GM12878 (cell line): Measurements from ENCODE around the gene CTNNA3. TPM values are rescaled to one million over a fixed set of nuclear protein-coding genes. Genes with fewer than 3 reads are reported as not detected.

ENCODE experiments used
- ATAC-seq: fragments of 200-7000 bp; cut with Tn5 transposase; 3 replicates; pipeline ENCODE4 v1.9.1; 2020; ENCODE audit warnings: mild to moderate bottlenecking, moderate library complexity
- BruUV-seq: library from RNA; stranded (reverse); fragments of 400-500 nt; replicated peaks from 2 replicates; lab custom pipeline; 2021; lab: Mats Ljungman, UMichigan
- CTCF ChIA-PET: fragments of 300-600 bp; sonication (Branson Sonifier 250); formaldehyde crosslinking; extraction: SDS; loops from one replicate; lab custom pipeline; 2021; ENCODE audit warnings: inconsistent platforms; lab: Yijun Ruan, JAX
- POLR2A ChIA-PET: fragments of 350-600 bp; formaldehyde crosslinking; extraction: SDS; loops from one replicate; lab custom pipeline; 2021; ENCODE audit warnings: inconsistent platforms; lab: Charles Lee
- RAD21 ChIA-PET: fragments of 300-600 bp; sonication (Branson Sonifier 250); formaldehyde crosslinking; loops from one replicate; lab custom pipeline; 2023; ENCODE audit warnings: antibody characterized with exemption; ENCODE audit not compliant: unreplicated experiment; lab: Charles Lee
- SMC1A ChIA-PET: fragments of 300-600 bp; sonication (Branson Sonifier 250); formaldehyde crosslinking; loops from one replicate; lab custom pipeline; 2023; ENCODE audit not compliant: unreplicated experiment, uncharacterized antibody; lab: Charles Lee
- DNase-seq: peaks from one replicate; pipeline ENCODE4 v3.0.0-alpha.2; 2011; ENCODE audit warnings: low read depth, low spot score
- FAIRE-seq: peaks from 3 replicates; lab custom pipeline; 2011; peaks lifted over from hg19 to GRCh38; lab: Jason Lieb, UNC
- H2AFZ ChIP-seq: 2 replicates; pipeline ENCODE4 v1.6.0; 2011; ENCODE audit warnings: low read depth, low read length, control low read depth; ENCODE audit not compliant: control insufficient read depth
- H3K27ac ChIP-seq: 2 replicates; pipeline ENCODE4 v1.5.1; 2011; ENCODE audit warnings: control low read depth; ENCODE audit not compliant: control insufficient read depth, insufficient read depth
- H3K27me3 ChIP-seq, 2 experiments: replicated peaks in 1 of 2; 2 replicates each; pipeline versions ENCODE4 v1.6.0 to v1.6.1; 2011; ENCODE audit warnings: low read length in 1 of 2; ENCODE audit not compliant: control insufficient read depth in 2 of 2, insufficient read depth in 2 of 2
- H3K36me3 ChIP-seq, 2 experiments: 2 replicates each; pipeline ENCODE4 v1.5.1; 2011; ENCODE audit warnings: low read length in 1 of 2; ENCODE audit not compliant: control insufficient read depth in 2 of 2, insufficient read depth in 2 of 2
- H3K4me1 ChIP-seq: 2 replicates; pipeline ENCODE4 v1.6.1; 2011; ENCODE audit warnings: mild to moderate bottlenecking, low read length, moderate library complexity, mixed read lengths; ENCODE audit not compliant: control insufficient read depth, insufficient read depth
- H3K4me2 ChIP-seq: 2 replicates; pipeline ENCODE4 v1.6.0; 2011; ENCODE audit warnings: control low read depth; ENCODE audit not compliant: control insufficient read depth, insufficient read depth
- H3K4me3 ChIP-seq: fragments of 200-600 bp; sonication (generic); 2 replicates; pipeline ENCODE4 v1.5.1; 2016
- H3K79me2 ChIP-seq: 2 replicates; pipeline ENCODE4 v1.6.0; 2011; ENCODE audit warnings: low read length; ENCODE audit not compliant: control insufficient read depth, insufficient read depth
- H3K9ac ChIP-seq: 2 replicates; pipeline ENCODE4 v1.8.0; 2011; ENCODE audit warnings: low read length, control low read depth, mixed read lengths; ENCODE audit not compliant: control insufficient read depth, insufficient read depth
- H3K9me3 ChIP-seq: replicated peaks from 3 replicates; pipeline ENCODE4 v1.5.1; 2011; ENCODE audit warnings: mild to moderate bottlenecking, low read length; ENCODE audit not compliant: control insufficient read depth, insufficient read depth
- H4K20me1 ChIP-seq: 2 replicates; pipeline ENCODE4 v1.6.0; 2011; ENCODE audit not compliant: control insufficient read depth, insufficient read depth
- FOXM1 ChIP-seq: IDR thresholded peaks from 2 replicates; pipeline ENCODE4 v1.6.1; 2012; ENCODE audit warnings: low read depth, mild to moderate bottlenecking, inconsistent platforms, low read length, moderate library complexity
- GABPA ChIP-seq: IDR thresholded peaks from 2 replicates; pipeline ENCODE4 v1.6.1; 2014; ENCODE audit warnings: antibody characterized with exemption, low read depth, mild to moderate bottlenecking, inconsistent platforms
- POLR2A ChIP-seq: IDR thresholded peaks from 2 replicates; pipeline ENCODE4 v1.6.1; 2011; ENCODE audit warnings: low read depth, mild to moderate bottlenecking, low read length
- POLR2AphosphoS5 ChIP-seq: IDR thresholded peaks from 2 replicates; pipeline ENCODE4 v1.6.1; 2011; ENCODE audit warnings: mild to moderate bottlenecking, low read length, inconsistent platforms
- POU2F2 ChIP-seq: IDR thresholded peaks from 3 replicates; pipeline ENCODE4 v1.6.1; 2011; ENCODE audit warnings: low read depth, mild to moderate bottlenecking, low read length, borderline replicate concordance
- RAD21 ChIP-seq: IDR thresholded peaks from 2 replicates; pipeline ENCODE4 v1.6.1; 2011; ENCODE audit warnings: mild to moderate bottlenecking, low read depth, low read length, moderate library complexity; ENCODE audit not compliant: insufficient read depth
- RCOR1 ChIP-seq: conservative IDR thresholded peaks from 2 replicates; pipeline ENCODE4 v1.6.1; 2012; ENCODE audit warnings: low read depth, low read length, improper control_type of control experiment
- SMAD1 ChIP-seq: fragments of 450-650 bp; IDR thresholded peaks from 2 replicates; pipeline ENCODE4 v1.6.1; 2018; ENCODE audit warnings: mild to moderate bottlenecking, low read depth; ENCODE audit not compliant: partially characterized antibody
- SUPT20H ChIP-seq: IDR thresholded peaks from 2 replicates; pipeline ENCODE4 v1.6.1; 2011; ENCODE audit warnings: low read depth, mild to moderate bottlenecking, low read length, moderate library complexity, borderline replicate concordance; ENCODE audit not compliant: control insufficient read depth
- ZNF622 ChIP-seq: fragments of 450-650 bp; IDR thresholded peaks from 2 replicates; pipeline ENCODE4 v1.6.1; 2017; ENCODE audit warnings: mild to moderate bottlenecking, inconsistent platforms
- WGBS: methylation state at CpG from one replicate; pipeline ENCODE4 v1.1.6; 2016; ENCODE audit warnings: low lambda C conversion rate; ENCODE audit not compliant: insufficient replicate concordance, insufficient coverage; ENCODE audit errors: missing lambda C conversion rate; 5-methylcytosine and 5-hydroxymethylcytosine counted together
- in situ Hi-C: fragments of 300-500 bp; cut with MboI; formaldehyde crosslinking; loops from 9 replicates; pipeline ENCODE4 v1.14.3; 2018; ENCODE audit warnings: mixed read lengths
- intact Hi-C: fragments of 100-400 bp; cut with micrococcal nuclease; formaldehyde crosslinking; loops from one replicate; pipeline ENCODE4 v1.14.2; 2022; ENCODE audit not compliant: unreplicated experiment
- polyA plus RNA-seq, 11 experiments: library from polyadenylated mRNA; depleted of rRNA in 4 of 11; unstranded in 6 of 11; stranded (reverse) in 5 of 11; fragments of >200 nt; fragmentation: Nextera tagmentation in 4 of 11; fragmentation: Illumina TruSeq in 1 of 11; extraction: Ambion mirVana in 4 of 11; extraction: Trizol in 1 of 11; gene quantifications; 1 replicate in 1 of 11; 2 replicates in 10 of 11; pipeline versions ENCODE4 v1.2.1 to v1.2.3, GENCODE V29; 2011 to 2016; ENCODE audit warnings: inconsistent platforms in 2 of 11, missing spikeins in 2 of 11, low read depth in 1 of 11
- total RNA-seq, 4 experiments: library from RNA; depleted of rRNA in 3 of 4; stranded (reverse); fragments of >200 nt in 3 of 4; fragmentation: Illumina TruSeq in 1 of 4; extraction: Trizol in 1 of 4; gene quantifications; 2 replicates each; pipeline versions ENCODE4 v1.2.1 to v1.2.3, GENCODE V29; 2013 to 2021
- TF ChIP-seq, protein P1 (sequence below): fragments of 150-350 bp; IDR thresholded peaks from 2 replicates; pipeline ENCODE4 v1.6.1; 2016; ENCODE audit warnings: low read depth, low read length
- TF ChIP-seq, protein P2 (sequence below), 3 experiments: IDR thresholded peaks in 2 of 3; conservative IDR thresholded peaks in 1 of 3; 2 replicates each; pipeline ENCODE4 v1.5.1; 2011; ENCODE audit warnings: low read depth in 3 of 3, low read length in 3 of 3, mild to moderate bottlenecking in 3 of 3, control low read depth in 2 of 3, moderate library complexity in 2 of 3, inconsistent platforms in 1 of 3, mixed read lengths in 1 of 3; ENCODE audit not compliant: control insufficient read depth in 2 of 3, insufficient read depth in 1 of 3; ENCODE audit errors: extremely low read depth in 1 of 3
- TF ChIP-seq, protein P3 (sequence below): fragments of 450-650 bp; IDR thresholded peaks from 2 replicates; pipeline ENCODE4 v1.6.1; 2017; ENCODE audit warnings: borderline replicate concordance
- TF ChIP-seq, protein P4 (sequence below): fragments of 450-650 bp; IDR thresholded peaks from 2 replicates; pipeline ENCODE4 v1.6.1; 2018; ENCODE audit warnings: borderline replicate concordance, mild to moderate bottlenecking; ENCODE audit not compliant: partially characterized antibody

CTNNA3 gene
- total and polyA plus RNA-seq, 10 of the 15 experiments (the other 5 are each of a cell fraction or from before 2014, with no cell fraction given): under 0.01 to 4.5 (median 0.22) TPM; not detected in 2

DNA sequence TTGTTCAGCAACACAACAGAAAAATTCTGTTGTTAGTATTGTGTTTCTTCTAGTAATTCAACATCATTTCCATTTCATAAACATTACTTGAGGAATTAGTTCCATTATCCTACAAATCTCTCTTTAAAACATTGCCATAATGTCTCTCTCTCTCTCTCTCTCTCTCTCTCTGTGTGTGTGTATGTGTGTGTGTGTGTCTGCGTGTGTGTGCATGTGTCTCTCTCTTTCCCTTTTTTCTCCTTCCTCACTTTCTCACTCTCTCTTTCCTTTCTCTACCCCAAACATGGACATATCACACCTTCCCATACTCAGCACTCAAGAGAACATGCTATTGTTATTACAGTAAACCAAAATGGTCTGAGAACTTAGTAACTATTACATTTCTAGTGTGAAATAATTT is 753.6 kb downstream of the CTNNA3 start (continued):
- TF ChIP-seq, protein P1, sequence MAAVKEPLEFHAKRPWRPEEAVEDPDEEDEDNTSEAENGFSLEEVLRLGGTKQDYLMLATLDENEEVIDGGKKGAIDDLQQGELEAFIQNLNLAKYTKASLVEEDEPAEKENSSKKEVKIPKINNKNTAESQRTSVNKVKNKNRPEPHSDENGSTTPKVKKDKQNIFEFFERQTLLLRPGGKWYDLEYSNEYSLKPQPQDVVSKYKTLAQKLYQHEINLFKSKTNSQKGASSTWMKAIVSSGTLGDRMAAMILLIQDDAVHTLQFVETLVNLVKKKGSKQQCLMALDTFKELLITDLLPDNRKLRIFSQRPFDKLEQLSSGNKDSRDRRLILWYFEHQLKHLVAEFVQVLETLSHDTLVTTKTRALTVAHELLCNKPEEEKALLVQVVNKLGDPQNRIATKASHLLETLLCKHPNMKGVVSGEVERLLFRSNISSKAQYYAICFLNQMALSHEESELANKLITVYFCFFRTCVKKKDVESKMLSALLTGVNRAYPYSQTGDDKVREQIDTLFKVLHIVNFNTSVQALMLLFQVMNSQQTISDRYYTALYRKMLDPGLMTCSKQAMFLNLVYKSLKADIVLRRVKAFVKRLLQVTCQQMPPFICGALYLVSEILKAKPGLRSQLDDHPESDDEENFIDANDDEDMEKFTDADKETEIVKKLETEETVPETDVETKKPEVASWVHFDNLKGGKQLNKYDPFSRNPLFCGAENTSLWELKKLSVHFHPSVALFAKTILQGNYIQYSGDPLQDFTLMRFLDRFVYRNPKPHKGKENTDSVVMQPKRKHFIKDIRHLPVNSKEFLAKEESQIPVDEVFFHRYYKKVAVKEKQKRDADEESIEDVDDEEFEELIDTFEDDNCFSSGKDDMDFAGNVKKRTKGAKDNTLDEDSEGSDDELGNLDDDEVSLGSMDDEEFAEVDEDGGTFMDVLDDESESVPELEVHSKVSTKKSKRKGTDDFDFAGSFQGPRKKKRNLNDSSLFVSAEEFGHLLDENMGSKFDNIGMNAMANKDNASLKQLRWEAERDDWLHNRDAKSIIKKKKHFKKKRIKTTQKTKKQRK: no peak
- TF ChIP-seq SUPT20H: no peak
- TF ChIP-seq FOXM1: no peak
- no peak for TF ChIP-seq RAD21

DNA sequence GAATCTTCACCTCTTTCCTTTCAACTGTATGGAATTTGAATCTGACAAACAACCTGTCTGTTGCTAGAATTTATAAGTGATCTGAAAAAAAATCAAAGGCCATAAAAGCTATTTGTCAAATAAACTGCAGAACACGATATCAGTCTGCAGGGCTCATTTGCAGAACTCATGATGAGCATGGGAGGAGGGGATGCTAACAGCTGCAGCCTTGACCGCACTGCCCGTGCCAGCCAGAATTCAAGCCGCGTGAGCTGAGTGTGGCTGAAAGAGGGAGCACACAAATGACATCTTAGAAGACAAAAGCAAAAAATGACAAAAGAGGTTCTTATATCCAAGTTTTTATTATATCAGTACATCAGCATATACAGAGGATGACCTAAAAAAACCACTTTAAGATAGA is 754.5 kb downstream of the CTNNA3 start:
- RAD21 ChIA-PET: no interaction called here
- SMC1A ChIA-PET: interaction anchor here (1.4 to 2.3 kb wide), 4 partner anchors 10 to 578 kb away, joined by 4 to 9 read pairs (median 4); no protein-coding TSS in a partner anchor
- Histone ChIP-seq H3K9me3 (no peaks in the 10 kb centered on the region), H3K36me3 (no peaks in the 10 kb centered on the region), H3K4me2 (no peak overlapping the region), H3K4me3 (no peak overlapping the region), H4K20me1 (no peaks in the 10 kb centered on the region), H2AFZ (no peak overlapping the region), H3K27ac (no peak overlapping the region), H3K79me2 (no peaks in the 10 kb centered on the region), H3K9ac (no peak overlapping the region), H3K27me3 (no peaks in the 10 kb centered on the region), H3K4me1 (no peaks in the 10 kb centered on the region)
- CTCF ChIA-PET: interaction anchor here (1.2 to 1.9 kb wide), 3 partner anchors 10 to 580 kb away, joined by 3 to 9 read pairs (median 7); partner anchors contain the start of gene LRRTM3
- in situ Hi-C loops (no loop called here), intact Hi-C loops (no loop called here)
- no TSS peak for BruUV-seq
- DNase-seq (no peak), ATAC-seq (no peak), FAIRE-seq (no peak)
- WGBS: 76% methylated on average over 5 of the region's 5 CpGs
- POLR2A ChIA-PET: no interaction called here
- TF ChIP-seq, protein P2, sequence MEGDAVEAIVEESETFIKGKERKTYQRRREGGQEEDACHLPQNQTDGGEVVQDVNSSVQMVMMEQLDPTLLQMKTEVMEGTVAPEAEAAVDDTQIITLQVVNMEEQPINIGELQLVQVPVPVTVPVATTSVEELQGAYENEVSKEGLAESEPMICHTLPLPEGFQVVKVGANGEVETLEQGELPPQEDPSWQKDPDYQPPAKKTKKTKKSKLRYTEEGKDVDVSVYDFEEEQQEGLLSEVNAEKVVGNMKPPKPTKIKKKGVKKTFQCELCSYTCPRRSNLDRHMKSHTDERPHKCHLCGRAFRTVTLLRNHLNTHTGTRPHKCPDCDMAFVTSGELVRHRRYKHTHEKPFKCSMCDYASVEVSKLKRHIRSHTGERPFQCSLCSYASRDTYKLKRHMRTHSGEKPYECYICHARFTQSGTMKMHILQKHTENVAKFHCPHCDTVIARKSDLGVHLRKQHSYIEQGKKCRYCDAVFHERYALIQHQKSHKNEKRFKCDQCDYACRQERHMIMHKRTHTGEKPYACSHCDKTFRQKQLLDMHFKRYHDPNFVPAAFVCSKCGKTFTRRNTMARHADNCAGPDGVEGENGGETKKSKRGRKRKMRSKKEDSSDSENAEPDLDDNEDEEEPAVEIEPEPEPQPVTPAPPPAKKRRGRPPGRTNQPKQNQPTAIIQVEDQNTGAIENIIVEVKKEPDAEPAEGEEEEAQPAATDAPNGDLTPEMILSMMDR (IDR thresholded peaks at IDR 0.05 in 2 of 3, conservative IDR thresholded peaks at IDR 0.05 in 1 of 3; ENCODE audit: control insufficient read depth in 2 of 3, extremely low read depth in 1 of 3, insufficient read depth in 1 of 3, low read depth in 3 of 3, low read length in 3 of 3): no peak
- no peak for TF ChIP-seq POU2F2
- no peak for TF ChIP-seq POLR2AphosphoS5
- no peak for TF ChIP-seq RCOR1
- TF ChIP-seq, protein P3, sequence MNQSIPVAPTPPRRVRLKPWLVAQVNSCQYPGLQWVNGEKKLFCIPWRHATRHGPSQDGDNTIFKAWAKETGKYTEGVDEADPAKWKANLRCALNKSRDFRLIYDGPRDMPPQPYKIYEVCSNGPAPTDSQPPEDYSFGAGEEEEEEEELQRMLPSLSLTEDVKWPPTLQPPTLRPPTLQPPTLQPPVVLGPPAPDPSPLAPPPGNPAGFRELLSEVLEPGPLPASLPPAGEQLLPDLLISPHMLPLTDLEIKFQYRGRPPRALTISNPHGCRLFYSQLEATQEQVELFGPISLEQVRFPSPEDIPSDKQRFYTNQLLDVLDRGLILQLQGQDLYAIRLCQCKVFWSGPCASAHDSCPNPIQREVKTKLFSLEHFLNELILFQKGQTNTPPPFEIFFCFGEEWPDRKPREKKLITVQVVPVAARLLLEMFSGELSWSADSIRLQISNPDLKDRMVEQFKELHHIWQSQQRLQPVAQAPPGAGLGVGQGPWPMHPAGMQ: no peak
- TF ChIP-seq, protein P4, sequence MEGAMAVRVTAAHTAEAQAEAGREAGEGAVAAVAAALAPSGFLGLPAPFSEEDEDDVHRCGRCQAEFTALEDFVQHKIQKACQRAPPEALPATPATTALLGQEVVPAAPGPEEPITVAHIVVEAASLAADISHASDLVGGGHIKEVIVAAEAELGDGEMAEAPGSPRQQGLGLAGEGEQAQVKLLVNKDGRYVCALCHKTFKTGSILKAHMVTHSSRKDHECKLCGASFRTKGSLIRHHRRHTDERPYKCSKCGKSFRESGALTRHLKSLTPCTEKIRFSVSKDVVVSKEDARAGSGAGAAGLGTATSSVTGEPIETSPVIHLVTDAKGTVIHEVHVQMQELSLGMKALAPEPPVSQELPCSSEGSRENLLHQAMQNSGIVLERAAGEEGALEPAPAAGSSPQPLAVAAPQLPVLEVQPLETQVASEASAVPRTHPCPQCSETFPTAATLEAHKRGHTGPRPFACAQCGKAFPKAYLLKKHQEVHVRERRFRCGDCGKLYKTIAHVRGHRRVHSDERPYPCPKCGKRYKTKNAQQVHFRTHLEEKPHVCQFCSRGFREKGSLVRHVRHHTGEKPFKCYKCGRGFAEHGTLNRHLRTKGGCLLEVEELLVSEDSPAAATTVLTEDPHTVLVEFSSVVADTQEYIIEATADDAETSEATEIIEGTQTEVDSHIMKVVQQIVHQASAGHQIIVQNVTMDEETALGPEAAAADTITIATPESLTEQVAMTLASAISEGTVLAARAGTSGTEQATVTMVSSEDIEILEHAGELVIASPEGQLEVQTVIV: no peak
- no peak for TF ChIP-seq ZNF622
- TF ChIP-seq SMAD1: no peak
- TF ChIP-seq GABPA: no peak
- TF ChIP-seq POLR2A: no peak
